ENCODE results near the gene USP37.
"Not testable (repeated sequence)": the region's sequence is repeated elsewhere in the genome, so short reads cannot be mapped to it uniquely, and the experiment has no call there.

Gene USP37

DNA sequence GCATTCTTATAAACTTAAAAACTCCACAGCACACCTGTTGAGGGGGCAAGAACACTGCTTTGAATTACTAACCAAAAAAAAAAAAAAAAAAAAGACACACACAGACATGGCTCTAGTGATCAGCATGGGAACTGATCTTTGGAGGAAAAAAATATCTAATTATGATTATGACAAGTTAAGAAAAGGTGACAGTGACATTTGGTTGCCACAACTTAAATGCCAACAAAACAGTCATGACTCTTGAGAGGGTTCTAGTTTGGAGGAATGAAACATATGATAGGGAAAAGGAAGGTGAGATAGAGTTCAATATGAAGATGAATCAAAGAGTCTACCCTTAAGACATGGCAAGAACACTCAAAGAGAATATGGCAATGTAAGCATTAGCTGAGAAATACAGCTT, 20.6 kb downstream of the USP37 start:
- DNase-seq = no peak

DNA sequence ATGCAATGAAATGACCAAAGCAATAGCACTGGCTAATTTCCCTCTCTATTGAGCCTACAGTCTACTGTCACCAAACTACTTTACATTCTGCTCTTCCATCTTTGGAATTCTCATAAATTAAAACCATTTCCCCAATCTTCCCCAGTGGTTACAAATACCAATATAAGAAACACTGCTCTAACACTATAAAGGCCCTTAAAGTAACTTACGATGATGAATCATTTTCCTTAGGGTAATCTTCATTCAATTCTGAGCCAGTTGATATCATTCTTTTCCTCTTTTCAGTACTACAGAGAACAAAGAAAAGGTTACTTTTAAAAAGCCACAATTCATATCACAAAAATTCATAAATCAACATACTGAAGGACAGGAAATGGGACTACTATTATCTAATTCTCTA, 22.1 kb downstream of the USP37 start:
- DNase-seq = no peak

- DNase-seq = no peak
These were observed 28.1 kb downstream of the USP37 start for GRCh38 chr2:218540015-218540414.

DNA sequence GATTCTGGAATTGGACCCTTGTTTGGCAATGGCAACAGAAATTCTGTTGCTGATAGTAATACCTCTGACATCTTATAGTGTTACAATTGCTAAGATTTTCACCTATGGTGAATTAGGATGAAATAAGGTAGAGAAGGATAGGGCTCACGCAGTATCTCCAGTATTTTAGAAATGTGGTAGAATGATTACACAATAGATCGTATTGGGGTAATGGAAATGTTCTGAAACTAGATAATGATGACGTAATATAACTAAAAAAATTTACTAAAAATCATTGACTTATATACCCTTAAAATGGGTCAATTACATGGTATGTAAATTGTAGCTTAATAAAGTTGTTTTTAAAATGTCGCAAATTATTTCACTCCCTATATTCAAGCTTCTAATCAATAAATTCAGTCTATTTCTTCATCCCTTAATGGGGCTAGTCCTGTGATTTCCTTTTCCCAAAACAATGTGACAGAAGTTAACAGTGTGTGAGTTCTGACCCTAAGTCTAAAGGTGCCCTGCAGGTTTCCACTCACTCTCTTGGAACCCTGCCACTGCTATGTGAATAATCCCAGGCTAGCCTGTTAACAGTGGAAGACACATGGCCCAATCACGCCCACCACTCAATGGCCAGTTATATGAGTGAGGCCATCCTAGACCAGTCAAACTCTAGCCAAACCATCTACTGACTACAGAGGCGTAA, 31.2 kb downstream of the USP37 start:
- no peak for DNase-seq

GRCh38 chr2:218529990-218530389, 38.2 kb downstream of the USP37 start:
- no peak for DNase-seq

- not testable (repeated sequence) for DNase-seq
These were observed 39.7 kb downstream of the USP37 start for GRCh38 chr2:218528409-218528808.

DNA sequence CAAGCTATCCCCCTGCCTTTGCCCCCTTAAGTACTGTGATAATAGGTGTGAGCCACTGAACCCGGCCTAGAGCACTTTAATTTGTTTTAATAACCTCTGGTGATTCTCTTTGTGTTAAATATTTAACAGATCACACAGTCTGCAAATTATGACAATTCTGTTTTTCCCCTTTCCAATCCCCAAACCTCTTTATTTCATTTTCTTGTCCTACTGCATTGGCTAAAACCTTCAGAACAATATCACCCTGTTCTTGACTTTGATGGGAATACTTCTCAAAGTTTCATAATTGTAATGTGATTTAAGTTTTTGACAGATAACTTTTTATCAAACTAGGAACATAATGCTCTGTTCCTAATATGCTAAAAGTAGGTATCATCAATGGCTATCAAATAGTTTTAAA, 44.5 kb downstream of the USP37 start:
- no peak for DNase-seq

DNA sequence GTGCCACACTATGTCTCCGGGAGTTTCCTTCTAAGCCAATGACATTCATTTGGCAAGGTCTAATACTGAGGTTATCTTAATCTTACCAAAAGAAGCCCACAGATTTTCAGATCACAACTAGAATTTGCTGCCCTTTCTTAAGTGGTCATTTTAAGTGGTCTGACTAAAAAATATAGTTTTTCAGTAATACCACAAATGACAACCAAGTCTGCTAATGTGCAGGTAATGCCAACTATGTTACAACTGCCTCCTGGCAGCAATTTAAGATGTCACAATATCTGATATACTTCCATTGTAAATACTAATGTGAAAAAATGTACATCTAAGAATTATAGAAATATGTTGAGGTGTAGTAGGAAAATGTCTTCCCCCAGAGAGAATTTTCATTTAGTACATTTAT, 49.3 kb downstream of the USP37 start:
- no peak for DNase-seq

- DNase-seq = no peak
These were observed 50.5 kb downstream of the USP37 start for GRCh38 chr2:218517434-218518206.

DNA sequence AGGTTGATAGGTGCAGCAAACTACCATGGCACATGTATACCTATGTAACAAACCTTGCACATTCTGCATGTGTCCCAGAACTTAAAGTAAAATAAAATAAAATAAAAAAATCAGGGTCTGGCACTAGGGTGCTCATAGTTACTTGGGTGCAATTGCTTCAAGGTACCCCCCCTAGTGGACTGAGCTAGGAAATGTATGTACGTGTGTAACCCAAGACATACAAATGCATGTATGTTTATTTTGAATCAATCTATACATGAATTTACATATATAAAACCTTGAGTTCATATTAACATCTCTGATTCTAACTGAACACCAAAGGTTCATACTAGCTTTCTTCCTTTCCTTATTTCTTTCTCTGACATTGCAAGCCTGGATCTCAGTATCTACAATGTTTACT, 51.5 kb downstream of the USP37 start:
- peak in 1 of 2 donors; percentile 3 for DNase-seq

DNA sequence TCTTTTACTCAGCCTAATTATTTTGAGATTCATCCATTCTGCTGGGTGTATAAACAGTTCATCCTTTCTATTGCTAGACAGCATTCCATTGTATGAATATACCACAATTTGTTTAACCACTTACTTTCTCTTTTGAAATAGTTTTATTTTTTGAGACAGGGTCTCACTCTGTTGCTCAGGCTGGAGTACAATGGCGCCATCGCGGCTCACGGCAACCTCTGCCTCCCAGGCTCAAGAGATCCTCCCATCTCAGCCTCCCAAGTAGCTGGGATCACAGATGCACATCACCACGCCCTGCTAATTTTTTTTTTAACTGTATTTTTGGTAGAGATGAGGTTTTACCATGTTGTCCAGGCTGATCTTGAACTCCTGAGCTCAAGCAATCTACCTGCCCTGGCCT, 54.5 kb downstream of the USP37 start:
- DNase-seq = no peak

GRCh38 chr2:218508299-218508698, 59.9 kb downstream of the USP37 start:
- no peak for DNase-seq

DNA sequence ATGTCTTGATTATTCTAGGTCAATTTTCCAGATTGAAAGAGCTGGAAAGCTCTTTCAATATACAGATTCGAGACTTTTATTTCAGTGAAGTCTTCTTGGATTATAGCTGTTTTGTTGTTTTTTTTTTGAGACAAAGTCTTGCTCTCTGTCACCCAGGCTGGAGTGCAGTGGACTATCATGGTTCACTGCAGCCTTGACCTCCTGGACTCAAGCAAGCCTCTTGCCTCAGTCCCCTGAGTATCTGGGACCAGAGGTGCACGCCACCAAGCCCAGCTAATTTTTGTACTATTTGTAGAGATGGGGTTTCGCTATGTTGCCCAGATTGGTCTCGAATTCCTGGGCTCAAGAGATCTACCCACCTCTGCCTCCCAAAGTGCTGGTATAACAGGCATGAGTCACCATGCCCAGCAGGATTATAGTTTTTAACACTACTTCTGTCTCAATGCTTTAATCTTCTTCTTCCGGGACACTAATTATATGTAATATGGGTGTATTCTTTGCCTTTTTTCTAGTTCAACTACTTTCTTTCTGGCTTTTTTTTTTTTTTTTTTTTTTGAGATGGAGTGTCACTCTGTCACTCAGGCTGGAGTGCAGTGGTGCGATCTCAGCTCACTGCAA, 62.3 kb downstream of the USP37 start:
- no peak for DNase-seq

- DNase-seq = no peak
These were observed 66.5 kb downstream of the USP37 start for GRCh38 chr2:218501665-218502064.

GRCh38 chr2:218500501-218501060, 67.6 kb downstream of the USP37 start:
- no peak for DNase-seq

DNA sequence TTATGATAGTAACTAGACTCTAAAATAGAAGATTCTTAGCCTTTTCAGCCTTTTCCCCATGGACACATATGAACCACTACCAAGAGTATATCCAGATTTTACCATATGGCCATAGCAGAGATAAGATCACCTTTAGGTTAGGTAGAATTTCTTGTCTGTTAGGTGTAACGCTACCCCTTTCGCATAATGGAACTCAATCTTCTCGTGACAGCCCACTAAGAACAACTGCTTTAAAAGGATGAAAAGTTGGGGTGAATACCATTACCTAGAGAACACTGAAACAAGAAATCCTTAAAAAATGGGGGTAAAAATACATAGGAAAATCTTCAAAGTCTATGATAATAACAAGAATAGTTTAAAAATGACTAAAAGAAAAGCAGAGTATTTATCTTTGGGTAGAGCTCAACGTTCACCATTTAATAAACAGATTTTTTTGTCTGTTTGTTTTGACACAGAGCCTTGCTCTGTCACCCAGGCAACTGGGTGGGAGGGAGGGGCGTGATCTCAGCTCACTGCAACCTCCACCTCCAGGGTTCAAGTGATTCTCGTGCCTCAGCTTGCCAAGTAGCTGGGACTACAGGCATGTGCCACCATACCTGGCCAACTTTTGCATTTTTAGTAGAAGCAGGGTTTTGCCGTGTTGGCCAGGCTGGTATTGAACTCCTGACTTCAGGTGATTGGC, 82.0 kb downstream of the USP37 start:
- DNase-seq = no peak

GRCh38 chr2:218482651-218483050, 85.5 kb downstream of the USP37 start:
- no peak for DNase-seq

- no peak for DNase-seq
These were observed 88.6 kb downstream of the USP37 start for GRCh38 chr2:218479595-218479994.

- no peak for DNase-seq
These were observed 89.6 kb downstream of the USP37 start for GRCh38 chr2:218478544-218478943.

DNA sequence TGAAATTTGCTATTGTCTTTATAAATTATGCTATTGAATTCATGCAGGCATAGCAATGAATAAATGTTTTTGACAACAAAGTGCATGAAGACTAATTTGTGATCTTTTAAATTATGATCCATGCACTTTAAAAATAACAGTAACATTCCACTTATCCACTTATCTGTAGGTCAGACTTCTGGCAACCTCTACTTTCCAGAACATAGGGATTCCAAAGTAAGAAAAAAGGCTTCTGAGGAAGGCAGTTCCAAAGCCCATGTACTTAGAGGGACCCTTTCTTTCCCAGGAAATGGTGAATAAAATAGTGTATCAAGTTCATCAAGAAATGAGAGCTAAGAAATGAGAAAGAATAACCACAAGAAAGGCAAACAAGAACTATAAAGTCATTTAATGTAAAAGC, 90.9 kb downstream of the USP37 start:
- DNase-seq = no peak

- no peak for DNase-seq
These were observed 91.5 kb downstream of the USP37 start for GRCh38 chr2:218476676-218477075.

DNA sequence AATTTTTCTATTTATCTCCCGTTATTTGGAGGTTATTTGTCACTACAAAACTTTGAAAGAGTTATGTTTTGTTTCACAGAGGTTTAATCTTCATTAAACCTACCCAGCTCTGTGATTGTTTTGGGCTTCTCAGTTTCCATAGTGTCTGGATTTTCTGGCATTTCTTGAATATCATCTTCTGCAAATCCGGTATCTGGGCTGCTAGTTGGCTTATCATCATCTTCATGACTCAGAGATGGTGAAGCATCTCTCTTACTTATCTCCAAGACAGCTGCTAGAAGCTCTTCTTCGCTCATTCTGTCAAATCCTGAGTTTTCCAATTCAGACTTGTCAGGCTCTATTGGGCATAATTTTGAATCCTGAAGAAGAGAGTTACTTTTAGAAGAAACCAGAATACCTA, 93.6 kb downstream of the USP37 start:
- DNase-seq = no peak

GRCh38 chr2:218472988-218473387, 95.2 kb downstream of the USP37 start:
- DNase-seq = no peak
